ENCODE results near the gene IFT52. TPM values are rescaled to one million over a fixed set of nuclear protein-coding genes. Genes with fewer than 3 reads are reported as not detected.

IFT52 gene
- total RNA-seq, 2 donors from 2014 or later, result 16.3 to 23.4 TPM

GRCh38 chr20:43564993-43565757 is 25.6 kb upstream of the IFT52 start:
- ATAC-seq, result no peak
- no peaks in the 10 kb centered on the region for H3K9me3 ChIP-seq
- peaks cover 0 to 19% of the 10 kb centered on the region in 2 donors for H3K36me3 ChIP-seq (replicated peaks in 1 of 2; ENCODE audit: insufficient read depth in 1 of 2, low read depth in 2 of 2)
- peaks cover 35% of the 10 kb centered on the region for H3K4me1 ChIP-seq
- TF ChIP-seq CTCF (IDR thresholded peaks at IDR 0.05), result no peak
- no peak for TF ChIP-seq POLR2A (IDR thresholded peaks at IDR 0.05)
- DNase-seq, result no peak
- WGBS, 2 donors, result 76 to 79% methylated on average over 10 to 18 of the region's 18 CpGs
- H3K27ac ChIP-seq, result no peak overlapping the region
- H3K27me3 ChIP-seq, result no peaks in the 10 kb centered on the region
- no peak overlapping the region for H3K4me3 ChIP-seq
- intact Hi-C loops (cut with DNase I), result no loop called here

- DNase-seq (no peak), ATAC-seq (no peak)
- TF ChIP-seq POLR2A (IDR thresholded peaks at IDR 0.05), result no peak
- TF ChIP-seq CTCF (IDR thresholded peaks at IDR 0.05), result no peak
- Histone ChIP-seq H3K27me3 (no peaks in the 10 kb centered on the region), H3K4me1 (peaks cover 30% of the 10 kb centered on the region), H3K9me3 (no peaks in the 10 kb centered on the region), H3K4me3 (no peak overlapping the region), H3K27ac (no peak overlapping the region), H3K36me3 (replicated peaks in 1 of 2; ENCODE audit: insufficient read depth in 1 of 2, low read depth in 2 of 2) (peaks cover 0 to 22% of the 10 kb centered on the region in 2 donors)
- intact Hi-C loops (cut with DNase I), result no loop called here
- WGBS, 2 donors, result 87% methylated on average over 4 of the region's 4 CpGs; no CpG with 5 or more reads in 1 of the 2 donors
Measured at GRCh38 chr20:43565758-43566104, 25.0 kb upstream of the IFT52 start.

- Histone ChIP-seq H3K27me3 (no peaks in the 10 kb centered on the region), H3K4me3 (no peak overlapping the region), H3K9me3 (no peaks in the 10 kb centered on the region), H3K36me3 (replicated peaks in 1 of 2; ENCODE audit: insufficient read depth in 1 of 2, low read depth in 2 of 2) (peaks cover 0 to 25% of the 10 kb centered on the region in 2 donors), H3K4me1 (peaks cover 16% of the 10 kb centered on the region), H3K27ac (no peak overlapping the region)
- DNase-seq (no peak), ATAC-seq (no peak)
- intact Hi-C loops (cut with DNase I), result no loop called here
- TF ChIP-seq POLR2A (IDR thresholded peaks at IDR 0.05), result no peak
- no peak for TF ChIP-seq CTCF (IDR thresholded peaks at IDR 0.05)
- WGBS, 2 donors, result 78 to 92% methylated on average over 8 to 9 of the region's 9 CpGs
Measured at GRCh38 chr20:43567477-43567876, 23.3 kb upstream of the IFT52 start.

- TF ChIP-seq POLR2A (IDR thresholded peaks at IDR 0.05), result no peak
- TF ChIP-seq CTCF (IDR thresholded peaks at IDR 0.05), result no peak
- intact Hi-C loops (cut with DNase I), result no loop called here
- no peak for DNase-seq
- Histone ChIP-seq H3K27ac (no peak overlapping the region), H3K4me1 (peaks cover 10% of the 10 kb centered on the region), H3K36me3 (replicated peaks in 1 of 2; ENCODE audit: insufficient read depth in 1 of 2, low read depth in 2 of 2) (peaks cover 0 to 25% of the 10 kb centered on the region in 2 donors), H3K27me3 (no peaks in the 10 kb centered on the region), H3K9me3 (no peaks in the 10 kb centered on the region), H3K4me3 (no peak overlapping the region)
- no peak for ATAC-seq
- 89 to 95% methylated on average over 4 of the region's 4 CpGs for WGBS, 2 donors
Measured at GRCh38 chr20:43568706-43569105, 22.0 kb upstream of the IFT52 start.

GRCh38 chr20:43569282-43569681 is 21.5 kb upstream of the IFT52 start:
- H3K27ac ChIP-seq, result no peak overlapping the region
- H3K27me3 ChIP-seq, result no peaks in the 10 kb centered on the region
- intact Hi-C loops (cut with DNase I), result no loop called here
- H3K4me3 ChIP-seq, result no peak overlapping the region
- WGBS, 2 donors, result 88 to 89% methylated on average over 9 to 10 of the region's 10 CpGs
- no peaks in the 10 kb centered on the region for H3K9me3 ChIP-seq
- TF ChIP-seq CTCF (IDR thresholded peaks at IDR 0.05) (no peak), POLR2A (IDR thresholded peaks at IDR 0.05) (no peak)
- no peak for ATAC-seq
- peaks cover 0 to 25% of the 10 kb centered on the region in 2 donors for H3K36me3 ChIP-seq (replicated peaks in 1 of 2; ENCODE audit: insufficient read depth in 1 of 2, low read depth in 2 of 2)
- H3K4me1 ChIP-seq, result peaks cover 10% of the 10 kb centered on the region
- no peak for DNase-seq

All from body of pancreas (tissue), 4 donors.